ENCODE measurements around the gene TANC1.

- TF ChIP-seq, protein P1, sequence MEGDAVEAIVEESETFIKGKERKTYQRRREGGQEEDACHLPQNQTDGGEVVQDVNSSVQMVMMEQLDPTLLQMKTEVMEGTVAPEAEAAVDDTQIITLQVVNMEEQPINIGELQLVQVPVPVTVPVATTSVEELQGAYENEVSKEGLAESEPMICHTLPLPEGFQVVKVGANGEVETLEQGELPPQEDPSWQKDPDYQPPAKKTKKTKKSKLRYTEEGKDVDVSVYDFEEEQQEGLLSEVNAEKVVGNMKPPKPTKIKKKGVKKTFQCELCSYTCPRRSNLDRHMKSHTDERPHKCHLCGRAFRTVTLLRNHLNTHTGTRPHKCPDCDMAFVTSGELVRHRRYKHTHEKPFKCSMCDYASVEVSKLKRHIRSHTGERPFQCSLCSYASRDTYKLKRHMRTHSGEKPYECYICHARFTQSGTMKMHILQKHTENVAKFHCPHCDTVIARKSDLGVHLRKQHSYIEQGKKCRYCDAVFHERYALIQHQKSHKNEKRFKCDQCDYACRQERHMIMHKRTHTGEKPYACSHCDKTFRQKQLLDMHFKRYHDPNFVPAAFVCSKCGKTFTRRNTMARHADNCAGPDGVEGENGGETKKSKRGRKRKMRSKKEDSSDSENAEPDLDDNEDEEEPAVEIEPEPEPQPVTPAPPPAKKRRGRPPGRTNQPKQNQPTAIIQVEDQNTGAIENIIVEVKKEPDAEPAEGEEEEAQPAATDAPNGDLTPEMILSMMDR (conservative IDR thresholded peaks at IDR 0.05; ENCODE audit: low read length) = no peak
- no peak for TF ChIP-seq EZH2phosphoT487 (IDR thresholded peaks at IDR 0.05; ENCODE audit: borderline replicate concordance)
Observed at GRCh38 chr2:159052157-159052601, 83.7 kb downstream of the TANC1 start.
